Activated CD8-positive, alpha-beta memory T cell treated with anti-CD3 and anti-CD28 coated beads for 48 hours (primary cell): ENCODE data around the gene KRT3.
"Not testable (repeated sequence)": the region's sequence is repeated elsewhere in the genome, so short reads cannot be mapped to it uniquely, and the experiment has no call there.

ENCODE experiments used
- DNase-seq, 3 experiments: peaks; one replicate each; pipeline ENCODE4 v3.0.0-alpha.2; 2020; ENCODE audit warnings: low read depth in 2 of 3, low spot score in 2 of 3

Gene KRT3

GRCh38 chr12:52763036-52763659 lies 32.8 kb downstream of the KRT3 start:
- no peak for DNase-seq

GRCh38 chr12:52761802-52762201 lies 34.1 kb downstream of the KRT3 start:
- DNase-seq, result no peak

GRCh38 chr12:52761218-52761617 lies 34.7 kb downstream of the KRT3 start:
- not testable (repeated sequence) for DNase-seq

- no peak for DNase-seq
Observed at GRCh38 chr12:52760623-52761022, 35.3 kb downstream of the KRT3 start.

- no peak for DNase-seq
Observed at GRCh38 chr12:52759695-52760094, 36.2 kb downstream of the KRT3 start.

- DNase-seq, result no peak
Observed at GRCh38 chr12:52759218-52759617, 36.7 kb downstream of the KRT3 start.

GRCh38 chr12:52757449-52758176 lies 38.3 kb downstream of the KRT3 start:
- no peak for DNase-seq

GRCh38 chr12:52756281-52756960 lies 39.5 kb downstream of the KRT3 start:
- no peak for DNase-seq

- no peak for DNase-seq
Observed at GRCh38 chr12:52755533-52755932, 40.4 kb downstream of the KRT3 start.

DNA sequence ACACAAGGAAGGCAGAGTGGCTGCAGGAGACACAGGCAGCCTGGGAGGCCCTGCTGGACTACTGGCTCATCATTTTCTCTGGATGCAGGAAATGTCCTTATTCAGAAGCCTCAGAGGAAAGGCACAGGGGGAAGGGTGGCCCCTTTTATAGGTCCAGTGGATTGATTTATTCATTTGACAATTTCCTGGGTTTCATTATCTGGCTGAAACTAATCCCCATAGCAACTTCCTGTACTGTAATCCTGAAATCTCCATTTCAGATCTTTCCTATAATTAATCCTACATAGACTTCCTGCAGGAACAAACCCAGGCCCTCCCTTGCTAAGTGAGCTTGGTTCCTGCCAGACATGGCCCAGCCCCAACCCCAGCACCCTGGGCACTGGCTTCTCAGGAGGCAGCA lies 41.8 kb downstream of the KRT3 start:
- DNase-seq, result no peak

DNA sequence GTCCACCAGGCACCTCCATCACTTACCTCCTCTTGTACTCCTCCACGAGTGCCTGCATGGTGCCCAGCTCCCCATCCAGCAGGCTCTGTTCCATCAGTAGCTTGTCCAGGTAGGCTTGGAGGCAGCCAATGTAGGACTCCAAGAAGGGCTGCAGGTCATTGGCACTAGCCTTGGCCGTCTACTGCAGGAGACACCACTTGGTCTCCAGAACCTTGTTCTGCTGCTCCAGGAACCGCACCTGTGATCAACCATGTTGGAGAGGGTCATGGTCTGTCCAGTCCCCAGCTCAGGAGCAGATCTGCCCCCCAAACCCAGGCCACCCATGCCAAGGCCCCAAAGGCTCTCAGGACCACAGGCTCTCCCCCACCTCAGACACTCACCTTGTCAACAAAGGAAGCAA lies 42.6 kb downstream of the KRT3 start:
- no peak for DNase-seq

DNA sequence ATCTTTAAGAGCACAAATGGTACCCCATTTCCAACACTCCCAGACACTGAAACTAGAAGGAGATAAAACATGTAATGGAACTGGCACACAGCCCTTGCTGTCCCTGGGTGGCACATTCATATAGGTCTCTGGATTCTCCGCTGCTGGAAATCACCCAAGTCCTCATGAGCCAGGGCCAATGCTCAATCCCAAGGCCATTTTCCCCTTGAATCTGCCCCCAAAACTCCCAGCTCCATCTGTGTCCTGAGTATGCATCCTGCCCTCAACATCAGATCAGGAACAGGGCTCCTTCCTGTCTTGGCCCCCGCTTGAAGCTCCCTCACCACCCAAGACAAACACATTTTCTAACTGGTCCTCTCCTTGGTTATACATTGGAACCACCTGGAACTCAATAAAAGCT lies 43.4 kb downstream of the KRT3 start:
- no peak for DNase-seq

- DNase-seq, result no peak
Observed at GRCh38 chr12:52751795-52752194, 44.1 kb downstream of the KRT3 start.

DNA sequence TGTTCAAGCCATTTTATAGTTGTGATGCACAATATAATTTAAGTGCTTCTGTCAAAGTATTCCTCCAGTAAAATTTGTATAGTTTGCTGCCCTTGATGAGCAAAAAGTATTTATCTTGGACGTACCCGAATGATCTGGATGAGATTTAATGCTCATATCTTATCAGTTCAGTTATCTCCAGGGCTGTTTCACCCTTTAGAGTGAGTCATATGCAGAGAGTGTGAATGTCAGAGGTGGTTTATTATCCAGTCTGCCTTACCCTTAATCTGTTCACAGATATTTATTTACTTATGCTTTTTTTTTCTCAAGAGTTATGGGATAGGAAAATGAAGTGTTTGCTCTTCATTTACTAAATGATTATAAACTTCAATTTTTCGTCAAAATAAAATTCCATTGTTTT lies 45.4 kb downstream of the KRT3 start:
- not testable (repeated sequence) for DNase-seq

DNA sequence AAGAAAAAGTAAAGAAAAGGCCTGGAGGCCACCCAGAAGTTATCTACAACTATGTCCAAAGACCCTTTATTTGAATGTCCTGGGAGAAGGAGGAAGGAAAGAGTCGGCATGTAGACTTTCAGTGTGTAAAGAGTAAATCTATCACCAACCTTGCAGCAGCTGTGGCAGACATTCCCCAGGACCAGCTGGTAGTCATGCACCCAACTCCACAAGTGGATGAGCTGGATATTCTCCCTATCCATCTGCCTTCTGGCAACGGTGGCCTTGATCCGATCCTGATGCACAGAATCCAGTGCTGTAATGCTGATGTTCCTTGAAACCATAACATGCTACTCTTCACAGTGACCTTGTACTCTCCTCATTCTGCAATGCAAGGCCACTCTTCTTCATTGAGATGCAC lies 46.1 kb downstream of the KRT3 start:
- DNase-seq, result no peak

DNA sequence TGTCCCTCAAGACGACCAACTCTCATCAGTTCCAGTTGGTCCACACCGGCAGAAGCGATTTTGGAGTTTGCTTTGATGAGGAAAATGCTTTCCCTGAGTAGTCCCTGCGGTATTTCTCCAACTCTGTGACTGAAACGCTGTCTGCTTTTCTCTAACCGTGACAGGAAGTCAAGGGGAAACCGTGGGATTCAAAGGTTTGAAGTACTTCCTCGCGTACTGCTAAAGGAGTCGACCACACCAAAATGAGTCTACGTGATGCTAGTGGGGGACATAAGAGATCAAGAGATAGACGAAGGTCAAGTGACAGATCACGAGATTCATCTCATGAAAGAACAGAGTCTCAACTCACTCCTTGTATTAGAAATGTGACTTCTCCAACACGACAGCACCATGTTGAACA lies 47.3 kb downstream of the KRT3 start:
- no peak for DNase-seq

- DNase-seq, result no peak
Observed at GRCh38 chr12:52745554-52745953, 50.4 kb downstream of the KRT3 start.

GRCh38 chr12:52744493-52745156 lies 51.3 kb downstream of the KRT3 start:
- DNase-seq, result no peak

GRCh38 chr12:52742822-52743457 lies 53.0 kb downstream of the KRT3 start:
- DNase-seq, result no peak

DNA sequence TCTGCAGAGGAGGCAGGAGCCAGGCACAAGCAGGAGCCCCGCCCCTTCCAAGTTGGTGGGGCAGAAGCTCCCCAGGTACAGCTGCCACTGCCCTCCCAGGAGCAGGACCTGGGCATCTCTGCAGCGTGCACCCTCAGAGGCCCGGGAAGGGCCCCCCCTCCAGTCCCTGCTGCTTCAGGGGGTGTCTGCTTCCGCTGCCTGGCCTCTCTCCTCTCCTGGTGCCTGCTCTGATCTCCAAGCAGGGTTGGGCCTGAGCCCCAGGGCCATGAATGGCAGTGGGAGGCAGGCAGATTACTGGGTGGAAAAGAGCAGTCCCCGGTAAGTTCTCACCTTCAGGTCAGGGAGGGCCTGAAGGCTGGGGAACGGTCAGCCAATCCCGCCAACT lies 53.7 kb downstream of the KRT3 start:
- DNase-seq, result no peak
